GM12878 (cell line): ENCODE data around the gene AXIN1.
"Not testable (repeated sequence)": the region's sequence is repeated elsewhere in the genome, so short reads cannot be mapped to it uniquely, and the experiment has no call there.

Experiments used
- BHLHE40 ChIP-seq, 2 experiments: fragments of 450-650 bp in 1 of 2; IDR thresholded peaks; 2 replicates each; pipeline ENCODE4 v1.6.1; 2011 to 2017; ENCODE audit warnings: low read depth in 2 of 2, borderline replicate concordance in 1 of 2, improper control_type of control experiment in 1 of 2, low read length in 1 of 2, mild to moderate bottlenecking in 1 of 2
- DPF2 ChIP-seq: fragments of 450-650 bp; IDR thresholded peaks from 2 replicates; pipeline ENCODE4 v1.6.1; 2017; ENCODE audit warnings: mild to moderate bottlenecking
- EZH2 ChIP-seq: IDR thresholded peaks from 2 replicates; pipeline ENCODE4 v1.6.1; 2012; ENCODE audit warnings: low read depth, mild to moderate bottlenecking, control low read depth, inconsistent platforms, low read length, borderline replicate concordance; ENCODE audit not compliant: control insufficient read depth
- HCFC1 ChIP-seq: fragments of 150-350 bp; IDR thresholded peaks from 2 replicates; pipeline ENCODE4 v1.6.1; 2014; ENCODE audit warnings: low read length
- HDAC2 ChIP-seq: fragments of 200-600 bp; sonication (generic); IDR thresholded peaks from 2 replicates; pipeline ENCODE4 v1.6.1; 2017
- MAX ChIP-seq: IDR thresholded peaks from 2 replicates; pipeline ENCODE4 v1.6.1; 2012; ENCODE audit warnings: low read depth, low read length, improper control_type of control experiment
- MYB ChIP-seq: fragments of 150-350 bp; IDR thresholded peaks from 2 replicates; pipeline ENCODE4 v1.6.1; 2014; ENCODE audit warnings: mild to moderate bottlenecking, low read depth, low read length, borderline replicate concordance
- NFXL1 ChIP-seq: fragments of 450-650 bp; IDR thresholded peaks from 2 replicates; pipeline ENCODE4 v1.6.1; 2017; ENCODE audit warnings: antibody characterized with exemption, mild to moderate bottlenecking, borderline replicate concordance
- RAD51 ChIP-seq: fragments of 450-650 bp; IDR thresholded peaks from 2 replicates; pipeline ENCODE4 v1.6.1; 2016; ENCODE audit warnings: moderate library complexity, mild to moderate bottlenecking, inconsistent platforms
- SKIL ChIP-seq: fragments of 450-650 bp; IDR thresholded peaks from 2 replicates; pipeline ENCODE4 v1.6.1; 2017; ENCODE audit warnings: mild to moderate bottlenecking, low read depth, inconsistent platforms; ENCODE audit not compliant: poor library complexity, severe bottlenecking
- TF ChIP-seq, protein P1 (sequence below): IDR thresholded peaks from 2 replicates; pipeline ENCODE4 v1.6.1; 2011; ENCODE audit warnings: low read depth, low read length, improper control_type of control experiment, borderline replicate concordance
- TF ChIP-seq, protein P2 (sequence below), 3 experiments: IDR thresholded peaks in 2 of 3; conservative IDR thresholded peaks in 1 of 3; 2 replicates each; pipeline ENCODE4 v1.5.1; 2011; ENCODE audit warnings: low read depth in 3 of 3, low read length in 3 of 3, mild to moderate bottlenecking in 3 of 3, control low read depth in 2 of 3, moderate library complexity in 2 of 3, inconsistent platforms in 1 of 3, mixed read lengths in 1 of 3; ENCODE audit not compliant: control insufficient read depth in 2 of 3, insufficient read depth in 1 of 3; ENCODE audit errors: extremely low read depth in 1 of 3

- not testable (repeated sequence) for TF ChIP-seq BHLHE40 (IDR thresholded peaks at IDR 0.05; ENCODE audit: borderline replicate concordance in 1 of 2, low read depth in 2 of 2, low read length in 1 of 2); NFXL1; EZH2; MYB; SKIL; HCFC1; DPF2; MAX; RAD51; HDAC2
- TF ChIP-seq, protein P1, sequence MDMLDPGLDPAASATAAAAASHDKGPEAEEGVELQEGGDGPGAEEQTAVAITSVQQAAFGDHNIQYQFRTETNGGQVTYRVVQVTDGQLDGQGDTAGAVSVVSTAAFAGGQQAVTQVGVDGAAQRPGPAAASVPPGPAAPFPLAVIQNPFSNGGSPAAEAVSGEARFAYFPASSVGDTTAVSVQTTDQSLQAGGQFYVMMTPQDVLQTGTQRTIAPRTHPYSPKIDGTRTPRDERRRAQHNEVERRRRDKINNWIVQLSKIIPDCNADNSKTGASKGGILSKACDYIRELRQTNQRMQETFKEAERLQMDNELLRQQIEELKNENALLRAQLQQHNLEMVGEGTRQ: not testable (repeated sequence)
- TF ChIP-seq, protein P2, sequence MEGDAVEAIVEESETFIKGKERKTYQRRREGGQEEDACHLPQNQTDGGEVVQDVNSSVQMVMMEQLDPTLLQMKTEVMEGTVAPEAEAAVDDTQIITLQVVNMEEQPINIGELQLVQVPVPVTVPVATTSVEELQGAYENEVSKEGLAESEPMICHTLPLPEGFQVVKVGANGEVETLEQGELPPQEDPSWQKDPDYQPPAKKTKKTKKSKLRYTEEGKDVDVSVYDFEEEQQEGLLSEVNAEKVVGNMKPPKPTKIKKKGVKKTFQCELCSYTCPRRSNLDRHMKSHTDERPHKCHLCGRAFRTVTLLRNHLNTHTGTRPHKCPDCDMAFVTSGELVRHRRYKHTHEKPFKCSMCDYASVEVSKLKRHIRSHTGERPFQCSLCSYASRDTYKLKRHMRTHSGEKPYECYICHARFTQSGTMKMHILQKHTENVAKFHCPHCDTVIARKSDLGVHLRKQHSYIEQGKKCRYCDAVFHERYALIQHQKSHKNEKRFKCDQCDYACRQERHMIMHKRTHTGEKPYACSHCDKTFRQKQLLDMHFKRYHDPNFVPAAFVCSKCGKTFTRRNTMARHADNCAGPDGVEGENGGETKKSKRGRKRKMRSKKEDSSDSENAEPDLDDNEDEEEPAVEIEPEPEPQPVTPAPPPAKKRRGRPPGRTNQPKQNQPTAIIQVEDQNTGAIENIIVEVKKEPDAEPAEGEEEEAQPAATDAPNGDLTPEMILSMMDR (IDR thresholded peaks at IDR 0.05 in 2 of 3, conservative IDR thresholded peaks at IDR 0.05 in 1 of 3; ENCODE audit: control insufficient read depth in 2 of 3, extremely low read depth in 1 of 3, insufficient read depth in 1 of 3, low read depth in 3 of 3, low read length in 3 of 3): not testable (repeated sequence)
Observed at GRCh38 chr16:341095-341973, 11.2 kb downstream of the AXIN1 start.
